GM12878 (cell line): ENCODE measurements around the gene PRRC2A. TPM values are rescaled to one million over a fixed set of nuclear protein-coding genes. Genes with fewer than 3 reads are reported as not detected.

ENCODE experiments used
- ATAC-seq: fragments of 200-7000 bp; cut with Tn5 transposase; 3 replicates; pipeline ENCODE4 v1.9.1; 2020; ENCODE audit warnings: mild to moderate bottlenecking, moderate library complexity
- BruUV-seq: library from RNA; stranded (reverse); fragments of 400-500 nt; replicated peaks from 2 replicates; lab custom pipeline; 2021; lab: Mats Ljungman, UMichigan
- CTCF ChIA-PET: fragments of 300-600 bp; sonication (Branson Sonifier 250); formaldehyde crosslinking; extraction: SDS; loops from one replicate; lab custom pipeline; 2021; ENCODE audit warnings: inconsistent platforms; lab: Yijun Ruan, JAX
- POLR2A ChIA-PET: fragments of 350-600 bp; formaldehyde crosslinking; extraction: SDS; loops from one replicate; lab custom pipeline; 2021; ENCODE audit warnings: inconsistent platforms; lab: Charles Lee
- RAD21 ChIA-PET: fragments of 300-600 bp; sonication (Branson Sonifier 250); formaldehyde crosslinking; loops from one replicate; lab custom pipeline; 2023; ENCODE audit warnings: antibody characterized with exemption; ENCODE audit not compliant: unreplicated experiment; lab: Charles Lee
- SMC1A ChIA-PET: fragments of 300-600 bp; sonication (Branson Sonifier 250); formaldehyde crosslinking; loops from one replicate; lab custom pipeline; 2023; ENCODE audit not compliant: unreplicated experiment, uncharacterized antibody; lab: Charles Lee
- DNase-seq: peaks from one replicate; pipeline ENCODE4 v3.0.0-alpha.2; 2011; ENCODE audit warnings: low read depth, low spot score
- FAIRE-seq: peaks from 3 replicates; lab custom pipeline; 2011; peaks lifted over from hg19 to GRCh38; lab: Jason Lieb, UNC
- H2AFZ ChIP-seq: 2 replicates; pipeline ENCODE4 v1.6.0; 2011; ENCODE audit warnings: low read depth, low read length, control low read depth; ENCODE audit not compliant: control insufficient read depth
- H3K27ac ChIP-seq: 2 replicates; pipeline ENCODE4 v1.5.1; 2011; ENCODE audit warnings: control low read depth; ENCODE audit not compliant: control insufficient read depth, insufficient read depth
- H3K27me3 ChIP-seq, 2 experiments: replicated peaks in 1 of 2; 2 replicates each; pipeline versions ENCODE4 v1.6.0 to v1.6.1; 2011; ENCODE audit warnings: low read length in 1 of 2; ENCODE audit not compliant: control insufficient read depth in 2 of 2, insufficient read depth in 2 of 2
- H3K36me3 ChIP-seq, 2 experiments: 2 replicates each; pipeline ENCODE4 v1.5.1; 2011; ENCODE audit warnings: low read length in 1 of 2; ENCODE audit not compliant: control insufficient read depth in 2 of 2, insufficient read depth in 2 of 2
- H3K4me1 ChIP-seq: 2 replicates; pipeline ENCODE4 v1.6.1; 2011; ENCODE audit warnings: mild to moderate bottlenecking, low read length, moderate library complexity, mixed read lengths; ENCODE audit not compliant: control insufficient read depth, insufficient read depth
- H3K4me2 ChIP-seq: 2 replicates; pipeline ENCODE4 v1.6.0; 2011; ENCODE audit warnings: control low read depth; ENCODE audit not compliant: control insufficient read depth, insufficient read depth
- H3K4me3 ChIP-seq: fragments of 200-600 bp; sonication (generic); 2 replicates; pipeline ENCODE4 v1.5.1; 2016
- H3K79me2 ChIP-seq: 2 replicates; pipeline ENCODE4 v1.6.0; 2011; ENCODE audit warnings: low read length; ENCODE audit not compliant: control insufficient read depth, insufficient read depth
- H3K9ac ChIP-seq: 2 replicates; pipeline ENCODE4 v1.8.0; 2011; ENCODE audit warnings: low read length, control low read depth, mixed read lengths; ENCODE audit not compliant: control insufficient read depth, insufficient read depth
- H3K9me3 ChIP-seq: replicated peaks from 3 replicates; pipeline ENCODE4 v1.5.1; 2011; ENCODE audit warnings: mild to moderate bottlenecking, low read length; ENCODE audit not compliant: control insufficient read depth, insufficient read depth
- H4K20me1 ChIP-seq: 2 replicates; pipeline ENCODE4 v1.6.0; 2011; ENCODE audit not compliant: control insufficient read depth, insufficient read depth
- GATAD2B ChIP-seq: fragments of 450-650 bp; conservative IDR thresholded peaks from 2 replicates; pipeline ENCODE4 v1.6.1; 2017; ENCODE audit warnings: low read depth, mild to moderate bottlenecking, moderate library complexity
- HDAC6 ChIP-seq: fragments of 200-600 bp; sonication (generic); IDR thresholded peaks from one replicate; pipeline ENCODE4 v1.8.0; 2017; ENCODE audit warnings: antibody characterized with exemption; ENCODE audit not compliant: unreplicated experiment
- HDGF ChIP-seq: fragments of 450-650 bp; IDR thresholded peaks from 2 replicates; pipeline ENCODE4 v1.6.1; 2016; ENCODE audit warnings: antibody characterized with exemption
- IKZF1 ChIP-seq: fragments of 450-650 bp; conservative IDR thresholded peaks from 2 replicates; pipeline ENCODE4 v1.6.1; 2017; ENCODE audit warnings: antibody characterized with exemption, mild to moderate bottlenecking
- IKZF2 ChIP-seq, 2 experiments: fragments of 450-650 bp; IDR thresholded peaks; 2 replicates each; pipeline ENCODE4 v1.6.1; 2017; ENCODE audit warnings: mild to moderate bottlenecking in 2 of 2, moderate library complexity in 2 of 2
- JUNB ChIP-seq: IDR thresholded peaks from 2 replicates; pipeline ENCODE4 v1.6.1; 2016; ENCODE audit warnings: antibody characterized with exemption, mild to moderate bottlenecking
- KLF5 ChIP-seq: fragments of 450-650 bp; IDR thresholded peaks from 2 replicates; pipeline ENCODE4 v1.6.1; 2014; ENCODE audit warnings: mild to moderate bottlenecking; ENCODE audit not compliant: partially characterized antibody
- NFYA ChIP-seq: IDR thresholded peaks from 2 replicates; pipeline ENCODE4 v1.6.1; 2011; ENCODE audit warnings: low read depth, mild to moderate bottlenecking, low read length, improper control_type of control experiment, borderline replicate concordance
- PAX5 ChIP-seq: IDR thresholded peaks from 2 replicates; pipeline ENCODE4 v1.6.1; 2011; ENCODE audit warnings: low read depth, low read length, borderline replicate concordance
- SMC3 ChIP-seq: IDR thresholded peaks from 2 replicates; pipeline ENCODE4 v1.6.1; 2011; ENCODE audit warnings: low read length, improper control_type of control experiment, borderline replicate concordance
- SP1 ChIP-seq: IDR thresholded peaks from one replicate; pipeline ENCODE4 v1.6.1; 2011; ENCODE audit warnings: low read depth, low read length
- SPI1 ChIP-seq: IDR thresholded peaks from 2 replicates; pipeline ENCODE4 v1.6.1; 2011; ENCODE audit warnings: low read depth, mild to moderate bottlenecking, low read length, moderate library complexity, borderline replicate concordance; ENCODE audit not compliant: insufficient read depth
- ZNF217 ChIP-seq: fragments of 450-650 bp; IDR thresholded peaks from 2 replicates; pipeline ENCODE4 v1.6.1; 2017; ENCODE audit warnings: antibody characterized with exemption, mild to moderate bottlenecking
- ZNF24 ChIP-seq: fragments of 450-650 bp; IDR thresholded peaks from 2 replicates; pipeline ENCODE4 v1.6.1; 2017; ENCODE audit warnings: antibody characterized with exemption, mild to moderate bottlenecking
- ZNF384 ChIP-seq: IDR thresholded peaks from 2 replicates; pipeline ENCODE4 v1.6.1; 2012; ENCODE audit warnings: low read depth, mild to moderate bottlenecking, low read length, improper control_type of control experiment, borderline replicate concordance
- WGBS: methylation state at CpG from one replicate; pipeline ENCODE4 v1.1.6; 2016; ENCODE audit warnings: low lambda C conversion rate; ENCODE audit not compliant: insufficient replicate concordance, insufficient coverage; ENCODE audit errors: missing lambda C conversion rate; 5-methylcytosine and 5-hydroxymethylcytosine counted together
- in situ Hi-C: fragments of 300-500 bp; cut with MboI; formaldehyde crosslinking; loops from 9 replicates; pipeline ENCODE4 v1.14.3; 2018; ENCODE audit warnings: mixed read lengths
- intact Hi-C: fragments of 100-400 bp; cut with micrococcal nuclease; formaldehyde crosslinking; loops from one replicate; pipeline ENCODE4 v1.14.2; 2022; ENCODE audit not compliant: unreplicated experiment
- polyA plus RNA-seq, 11 experiments: library from polyadenylated mRNA; depleted of rRNA in 4 of 11; unstranded in 6 of 11; stranded (reverse) in 5 of 11; fragments of >200 nt; fragmentation: Nextera tagmentation in 4 of 11; fragmentation: Illumina TruSeq in 1 of 11; extraction: Ambion mirVana in 4 of 11; extraction: Trizol in 1 of 11; gene quantifications; 1 replicate in 1 of 11; 2 replicates in 10 of 11; pipeline versions ENCODE4 v1.2.1 to v1.2.3, GENCODE V29; 2011 to 2016; ENCODE audit warnings: inconsistent platforms in 2 of 11, missing spikeins in 2 of 11, low read depth in 1 of 11
- total RNA-seq, 4 experiments: library from RNA; depleted of rRNA in 3 of 4; stranded (reverse); fragments of >200 nt in 3 of 4; fragmentation: Illumina TruSeq in 1 of 4; extraction: Trizol in 1 of 4; gene quantifications; 2 replicates each; pipeline versions ENCODE4 v1.2.1 to v1.2.3, GENCODE V29; 2013 to 2021
- TF ChIP-seq, protein P1 (sequence below): fragments of 450-650 bp; IDR thresholded peaks from 2 replicates; pipeline ENCODE4 v1.6.1; 2017; ENCODE audit warnings: borderline replicate concordance
- TF ChIP-seq, protein P2 (sequence below): fragments of 450-650 bp; formaldehyde crosslinking; IDR thresholded peaks from 2 replicates; pipeline ENCODE4 v1.4.0; 2022; ENCODE audit warnings: mild to moderate bottlenecking, moderate library complexity

The PRRC2A gene
- total and polyA plus RNA-seq, 10 of the 15 experiments (the other 5 are each of a cell fraction or from before 2014, with no cell fraction given): 0.40 to 244 (median 61.3) TPM

DNA sequence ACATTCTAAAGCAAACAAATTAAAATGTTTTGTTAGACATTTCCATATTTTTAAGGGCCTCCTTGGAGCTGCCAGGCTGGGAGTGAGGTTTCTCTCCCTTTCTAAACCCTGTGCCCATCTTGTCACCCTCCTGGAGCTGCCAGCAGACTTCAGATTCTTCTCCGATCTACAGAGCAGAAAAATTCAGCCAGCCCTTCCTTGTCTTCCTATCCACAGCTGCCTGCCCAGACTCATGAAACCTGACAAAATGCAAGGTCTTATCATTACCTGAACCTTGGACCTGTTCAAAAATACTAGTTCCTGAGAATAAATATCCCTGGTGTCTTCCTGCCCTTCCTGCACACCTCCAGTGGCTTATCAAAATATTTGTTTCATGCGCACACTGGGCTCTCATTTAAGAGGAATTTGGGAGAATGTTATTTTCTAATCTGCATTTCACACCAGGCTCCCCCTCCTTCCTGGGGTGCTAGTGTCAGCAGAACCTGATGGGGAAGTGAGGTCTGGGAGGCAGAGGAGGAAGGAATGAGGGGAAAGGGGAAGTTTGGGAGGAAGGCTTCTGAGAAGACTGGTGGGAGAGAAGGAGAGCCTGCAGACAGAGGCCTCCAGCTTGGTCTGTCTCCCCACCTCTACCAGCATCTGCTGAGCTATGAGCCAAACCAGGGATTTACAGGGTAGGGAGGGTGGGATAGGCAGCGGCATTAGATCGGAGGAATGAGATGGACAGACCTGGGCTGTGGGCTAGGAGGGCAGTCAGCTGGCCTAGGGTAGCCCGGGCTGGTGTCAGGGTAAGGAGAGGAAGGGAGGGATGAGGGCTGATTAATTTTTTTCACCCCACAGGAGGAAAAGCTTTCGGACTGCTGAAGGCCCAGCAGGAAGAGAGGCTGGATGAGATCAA is 5.6 kb upstream of the PRRC2A start, which contains the start of gene AIF1 (continued):
- peak; percentile 52 to 56; a peak in 3 of 4 replicates for TF ChIP-seq IKZF2 (IDR thresholded peaks at IDR 0.05)
- TF ChIP-seq HDAC6: no peak
- TF ChIP-seq NFYA: no peak
- peak; percentile 49 for TF ChIP-seq IKZF1
- TF ChIP-seq HDGF: peak; percentile 75
- TF ChIP-seq SPI1: 0 out of 2 replicates have a peak, but pooled peaks have one; percentile 26

DNA sequence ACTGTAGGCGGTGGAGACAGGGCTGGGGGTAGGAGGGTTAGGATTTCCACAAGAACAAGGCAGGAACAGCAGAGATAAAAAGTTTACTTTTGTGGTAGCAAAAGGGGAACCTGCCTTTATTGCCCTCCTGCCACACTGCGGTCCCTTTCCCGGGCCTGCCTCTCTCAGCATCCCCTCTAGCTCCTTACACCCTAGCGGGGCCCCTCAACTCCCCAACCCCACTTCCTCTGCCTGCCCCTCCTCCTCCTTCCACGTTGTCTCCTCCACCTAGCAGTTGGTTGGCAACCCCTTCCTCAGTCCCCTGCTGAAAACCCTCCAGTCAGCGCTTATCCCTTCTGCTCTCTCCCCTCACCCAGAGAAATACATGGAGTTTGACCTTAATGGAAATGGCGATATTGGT is 4.8 kb upstream of the PRRC2A start:
- ChIA-PET CTCF (interaction anchor here (1.5 to 10.5 kb wide), 4 partner anchors 17 to 122 kb away, joined by 3 to 95 read pairs (median 11); no protein-coding TSS in a partner anchor), POLR2A (interaction anchor here (0.6 to 3.4 kb wide), 14 partner anchors 17 to 342 kb away, joined by 3 to 19 read pairs (median 4); partner anchors contain the start of genes BAG6, C6orf47, DDX39B and NCR3), RAD21 (interaction anchor here (1.2 to 3.8 kb wide), 6 partner anchors 17 to 122 kb away, joined by 3 to 27 read pairs (median 4); partner anchors contain the start of genes GPANK1 and LTB), SMC1A (interaction anchor here (0.7 to 9.6 kb wide), 11 partner anchors 18 to 319 kb away, joined by 3 to 78 read pairs (median 3); partner anchors contain the start of genes ATP6V1G2, NCR3 and NFKBIL1)
- H3K4me1 ChIP-seq: peaks cover 29% of the 10 kb centered on the region
- peak overlapping the region; percentile 96 for H3K4me2 ChIP-seq
- no peaks in the 10 kb centered on the region for H3K9me3 ChIP-seq
- H3K27ac ChIP-seq: peak overlapping the region; percentile 93
- 36% methylated on average over 5 of the region's 7 CpGs for WGBS
- DNase-seq (no peak), ATAC-seq (no peak), FAIRE-seq (no peak)
- intact Hi-C loops: loop anchor here (5.0 kb wide), 1 partner anchor 118 kb away; the partner anchor contains the start of gene MICB
- no peaks in the 10 kb centered on the region for H3K36me3 ChIP-seq
- peak overlapping the region; percentile 78 for H3K9ac ChIP-seq
- H3K4me3 ChIP-seq: peak overlapping the region; percentile 69
- no peaks in the 10 kb centered on the region for H3K27me3 ChIP-seq
- H3K79me2 ChIP-seq: peaks cover 12% of the 10 kb centered on the region
- no TSS peak for BruUV-seq
- H4K20me1 ChIP-seq: no peaks in the 10 kb centered on the region
- peak overlapping the region; percentile 81 for H2AFZ ChIP-seq
- in situ Hi-C loops: no loop called here
- peak; percentile 70 for TF ChIP-seq SPI1
- no peak for TF ChIP-seq GATAD2B
- peak; percentile 35 for TF ChIP-seq SP1
- TF ChIP-seq SMC3: no peak
- TF ChIP-seq, protein P1, sequence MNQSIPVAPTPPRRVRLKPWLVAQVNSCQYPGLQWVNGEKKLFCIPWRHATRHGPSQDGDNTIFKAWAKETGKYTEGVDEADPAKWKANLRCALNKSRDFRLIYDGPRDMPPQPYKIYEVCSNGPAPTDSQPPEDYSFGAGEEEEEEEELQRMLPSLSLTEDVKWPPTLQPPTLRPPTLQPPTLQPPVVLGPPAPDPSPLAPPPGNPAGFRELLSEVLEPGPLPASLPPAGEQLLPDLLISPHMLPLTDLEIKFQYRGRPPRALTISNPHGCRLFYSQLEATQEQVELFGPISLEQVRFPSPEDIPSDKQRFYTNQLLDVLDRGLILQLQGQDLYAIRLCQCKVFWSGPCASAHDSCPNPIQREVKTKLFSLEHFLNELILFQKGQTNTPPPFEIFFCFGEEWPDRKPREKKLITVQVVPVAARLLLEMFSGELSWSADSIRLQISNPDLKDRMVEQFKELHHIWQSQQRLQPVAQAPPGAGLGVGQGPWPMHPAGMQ: no peak
- TF ChIP-seq, protein P2, sequence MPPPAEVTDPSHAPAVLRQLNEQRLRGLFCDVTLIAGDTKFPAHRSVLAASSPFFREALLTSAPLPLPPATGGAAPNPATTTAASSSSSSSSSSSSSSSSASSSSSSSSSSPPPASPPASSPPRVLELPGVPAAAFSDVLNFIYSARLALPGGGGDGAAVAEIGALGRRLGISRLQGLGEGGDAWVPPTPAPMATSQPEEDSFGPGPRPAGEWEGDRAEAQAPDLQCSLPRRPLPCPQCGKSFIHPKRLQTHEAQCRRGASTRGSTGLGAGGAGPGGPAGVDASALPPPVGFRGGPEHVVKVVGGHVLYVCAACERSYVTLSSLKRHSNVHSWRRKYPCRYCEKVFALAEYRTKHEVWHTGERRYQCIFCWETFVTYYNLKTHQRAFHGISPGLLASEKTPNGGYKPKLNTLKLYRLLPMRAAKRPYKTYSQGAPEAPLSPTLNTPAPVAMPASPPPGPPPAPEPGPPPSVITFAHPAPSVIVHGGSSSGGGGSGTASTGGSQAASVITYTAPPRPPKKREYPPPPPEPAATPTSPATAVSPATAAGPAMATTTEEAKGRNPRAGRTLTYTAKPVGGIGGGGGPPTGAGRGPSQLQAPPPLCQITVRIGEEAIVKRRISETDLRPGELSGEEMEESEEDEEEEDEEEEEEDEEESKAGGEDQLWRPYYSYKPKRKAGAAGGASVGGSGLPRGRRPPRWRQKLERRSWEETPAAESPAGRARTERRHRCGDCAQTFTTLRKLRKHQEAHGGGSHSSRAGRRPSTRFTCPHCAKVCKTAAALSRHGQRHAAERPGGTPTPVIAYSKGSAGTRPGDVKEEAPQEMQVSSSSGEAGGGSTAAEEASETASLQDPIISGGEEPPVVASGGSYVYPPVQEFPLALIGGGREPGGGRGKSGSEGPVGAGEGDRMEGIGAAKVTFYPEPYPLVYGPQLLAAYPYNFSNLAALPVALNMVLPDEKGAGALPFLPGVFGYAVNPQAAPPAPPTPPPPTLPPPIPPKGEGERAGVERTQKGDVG: no peak
- no peak for TF ChIP-seq ZNF384
- TF ChIP-seq ZNF24: no peak
- TF ChIP-seq IKZF1: peak; percentile 37
- no peak for TF ChIP-seq JUNB
- TF ChIP-seq KLF5: no peak
- TF ChIP-seq PAX5: no peak
- TF ChIP-seq ZNF217: no peak
